ENCODE data around the gene NKTR. TPM values are rescaled to one million over a fixed set of nuclear protein-coding genes. Genes with fewer than 3 reads are reported as not detected.

The NKTR gene
- total and polyA plus RNA-seq, 2 experiments from 2014 or later, result 81.3 to 117 TPM

GRCh38 chr3:42660131-42660715, 59.7 kb downstream of the NKTR start:
- Histone ChIP-seq H3K4me2 (no peak overlapping the region), H3K79me2 (replicated peaks; ENCODE audit: insufficient read depth) (no peaks in the 10 kb centered on the region), H2AFZ (no peak overlapping the region), H3F3A (replicated peaks; ENCODE audit: low read depth) (no peaks in the 10 kb centered on the region), H3K36me3 (ENCODE audit: insufficient read depth) (no peaks in the 10 kb centered on the region), H3K9me2 (ENCODE audit: insufficient read depth) (no peaks in the 10 kb centered on the region), H3K4me1 (ENCODE audit: insufficient read depth) (peaks cover 4% of the 10 kb centered on the region), H3K27ac (ENCODE audit: low read depth) (no peak overlapping the region), H4K20me1 (replicated peaks; ENCODE audit: insufficient read depth) (no peaks in the 10 kb centered on the region), H3K4me3 (no peak overlapping the region), H3K27me3 (ENCODE audit: insufficient read depth) (no peaks in the 10 kb centered on the region)
- no peaks in the 10 kb centered on the region for H3K9me3 Mint-ChIP-seq
- H3K4me3 Mint-ChIP-seq, result no peak overlapping the region
- H3K27me3 Mint-ChIP-seq (ENCODE audit: insufficient read depth, low read depth, poor library complexity), result peaks cover 4% of the 10 kb centered on the region
- H3K4me1 Mint-ChIP-seq, result peaks cover 12% of the 10 kb centered on the region; the same call in 1 of the 3 replicates
- no peak overlapping the region for H3K27ac Mint-ChIP-seq
- H3K36me3 Mint-ChIP-seq (ENCODE audit: low read depth), result peaks cover 5% of the 10 kb centered on the region; the same call in 2 of the 3 replicates
- no peak for ATAC-seq
- no peak for DNase-seq (ENCODE audit: low spot score)
- TF ChIP-seq ZNF331 (CRISPR knock-in tag; IDR thresholded peaks at IDR 0.05; ENCODE audit: low read depth) (no peak), CTCF (conservative IDR thresholded peaks at IDR 0.05; ENCODE audit: low read depth in 2 of 2) (no peak), EZH2 (IDR thresholded peaks at IDR 0.05; ENCODE audit: low read depth, unreplicated experiment) (no peak), CREB1 (CRISPR knock-in tag; IDR thresholded peaks at IDR 0.05; ENCODE audit: low read depth) (no peak), REST (IDR thresholded peaks at IDR 0.05; ENCODE audit: unreplicated experiment) (no peak), ZNF462 (CRISPR knock-in tag; IDR thresholded peaks at IDR 0.05) (no peak), EZH2phosphoT487 (IDR thresholded peaks at IDR 0.05; ENCODE audit: unreplicated experiment) (no peak), ZNF114 (CRISPR knock-in tag; IDR thresholded peaks at IDR 0.05) (no peak), STAT1 (IDR thresholded peaks at IDR 0.05; ENCODE audit: unreplicated experiment) (no peak), JUNB (IDR thresholded peaks at IDR 0.05; ENCODE audit: unreplicated experiment) (no peak), POLR2AphosphoS5 (IDR thresholded peaks at IDR 0.05; ENCODE audit: low read depth) (no peak), NANOG (IDR thresholded peaks at IDR 0.05; ENCODE audit: borderline replicate concordance) (no peak)
- TF ChIP-seq, protein P1, sequence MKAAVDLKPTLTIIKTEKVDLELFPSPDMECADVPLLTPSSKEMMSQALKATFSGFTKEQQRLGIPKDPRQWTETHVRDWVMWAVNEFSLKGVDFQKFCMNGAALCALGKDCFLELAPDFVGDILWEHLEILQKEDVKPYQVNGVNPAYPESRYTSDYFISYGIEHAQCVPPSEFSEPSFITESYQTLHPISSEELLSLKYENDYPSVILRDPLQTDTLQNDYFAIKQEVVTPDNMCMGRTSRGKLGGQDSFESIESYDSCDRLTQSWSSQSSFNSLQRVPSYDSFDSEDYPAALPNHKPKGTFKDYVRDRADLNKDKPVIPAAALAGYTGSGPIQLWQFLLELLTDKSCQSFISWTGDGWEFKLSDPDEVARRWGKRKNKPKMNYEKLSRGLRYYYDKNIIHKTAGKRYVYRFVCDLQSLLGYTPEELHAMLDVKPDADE (IDR thresholded peaks at IDR 0.05), result no peak

Data from GM23338 (cell line).